ENCODE results near the gene VPS13D. TPM values are rescaled to one million over a fixed set of nuclear protein-coding genes. Genes with fewer than 3 reads are reported as not detected.

Gene VPS13D
- total RNA-seq, 2 donors from 2014 or later = 54.0 to 63.3 TPM

DNA sequence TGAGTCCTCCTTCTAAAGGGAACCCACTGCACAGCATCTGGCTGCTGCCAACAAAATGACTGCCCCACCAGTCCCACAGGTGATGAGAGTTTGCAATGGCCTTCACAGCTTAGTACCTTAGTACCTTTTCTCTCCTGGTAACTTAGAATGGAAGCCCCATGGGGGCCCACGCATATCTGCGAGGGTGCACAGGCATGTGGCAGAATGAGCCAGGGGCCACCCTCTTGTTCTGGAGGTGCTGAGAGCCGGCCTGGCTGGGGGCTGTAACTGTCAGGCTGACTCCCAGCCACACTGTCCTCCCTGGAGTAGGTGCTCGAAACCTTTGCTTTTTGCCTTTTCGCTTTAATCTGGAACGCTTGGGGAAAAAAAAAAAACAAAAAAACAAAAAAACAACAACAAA, 203.1 kb downstream of the VPS13D start:
- H3K4me3 ChIP-seq = no peak overlapping the region
- H3K36me3 ChIP-seq (replicated peaks in 1 of 2; ENCODE audit: insufficient read depth in 1 of 2, low read depth in 2 of 2) = no peaks in the 10 kb centered on the region
- DNase-seq (no peak), ATAC-seq (no peak)
- H3K9me3 ChIP-seq = no peaks in the 10 kb centered on the region
- intact Hi-C loops (cut with DNase I) = no loop called here
- H3K27ac ChIP-seq = peak overlapping the region in 3 of 4 donors; percentile 36 to 65 (median 45)
- no peaks in the 10 kb centered on the region for H3K27me3 ChIP-seq
- WGBS, 2 donors = 94 to 95% methylated on average over 6 of the region's 6 CpGs
- peaks cover 30% of the 10 kb centered on the region for H3K4me1 ChIP-seq
- TF ChIP-seq, protein P1, sequence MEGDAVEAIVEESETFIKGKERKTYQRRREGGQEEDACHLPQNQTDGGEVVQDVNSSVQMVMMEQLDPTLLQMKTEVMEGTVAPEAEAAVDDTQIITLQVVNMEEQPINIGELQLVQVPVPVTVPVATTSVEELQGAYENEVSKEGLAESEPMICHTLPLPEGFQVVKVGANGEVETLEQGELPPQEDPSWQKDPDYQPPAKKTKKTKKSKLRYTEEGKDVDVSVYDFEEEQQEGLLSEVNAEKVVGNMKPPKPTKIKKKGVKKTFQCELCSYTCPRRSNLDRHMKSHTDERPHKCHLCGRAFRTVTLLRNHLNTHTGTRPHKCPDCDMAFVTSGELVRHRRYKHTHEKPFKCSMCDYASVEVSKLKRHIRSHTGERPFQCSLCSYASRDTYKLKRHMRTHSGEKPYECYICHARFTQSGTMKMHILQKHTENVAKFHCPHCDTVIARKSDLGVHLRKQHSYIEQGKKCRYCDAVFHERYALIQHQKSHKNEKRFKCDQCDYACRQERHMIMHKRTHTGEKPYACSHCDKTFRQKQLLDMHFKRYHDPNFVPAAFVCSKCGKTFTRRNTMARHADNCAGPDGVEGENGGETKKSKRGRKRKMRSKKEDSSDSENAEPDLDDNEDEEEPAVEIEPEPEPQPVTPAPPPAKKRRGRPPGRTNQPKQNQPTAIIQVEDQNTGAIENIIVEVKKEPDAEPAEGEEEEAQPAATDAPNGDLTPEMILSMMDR (IDR thresholded peaks at IDR 0.05) = no peak
- TF ChIP-seq POLR2A (IDR thresholded peaks at IDR 0.05) = no peak

DNA sequence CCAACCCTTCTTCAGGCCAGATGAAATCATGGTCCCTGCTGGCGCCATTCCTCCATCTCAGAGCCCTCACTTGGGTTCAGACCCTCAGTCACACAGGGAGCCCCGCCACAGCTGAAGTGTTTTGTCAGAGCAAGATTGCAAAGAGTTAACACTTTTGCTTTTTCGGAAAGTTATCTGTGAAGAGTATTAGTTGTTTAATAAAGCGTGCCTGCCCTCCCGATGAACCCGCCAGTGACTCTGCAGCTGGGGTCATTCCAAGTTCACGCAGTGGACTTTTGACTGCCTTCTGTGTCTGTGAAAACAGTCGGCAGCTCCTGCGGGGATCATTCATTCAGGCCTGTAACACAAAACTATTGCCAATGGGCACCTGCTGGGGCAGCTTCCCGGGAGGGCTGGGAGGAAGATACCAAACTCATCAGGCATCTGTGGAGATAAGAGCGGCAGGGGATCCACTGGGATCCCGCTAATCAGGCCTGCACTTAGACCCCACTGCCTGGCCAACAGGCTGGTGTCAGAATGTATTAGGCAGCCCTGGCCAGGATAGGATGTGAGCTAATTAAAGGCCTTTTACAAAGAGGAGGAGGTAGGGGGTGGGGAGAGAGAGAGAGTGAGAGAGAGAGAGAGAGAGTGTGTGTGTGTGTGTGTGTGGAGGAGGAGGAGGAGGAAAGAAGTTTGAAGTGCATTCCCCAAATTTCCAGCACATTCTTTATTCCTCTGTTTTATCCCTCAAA, 203.7 kb downstream of the VPS13D start:
- Histone ChIP-seq H3K9me3 (no peaks in the 10 kb centered on the region), H3K4me3 (no peak overlapping the region), H3K4me1 (peaks cover 30% of the 10 kb centered on the region), H3K27me3 (no peaks in the 10 kb centered on the region), H3K36me3 (replicated peaks in 1 of 2; ENCODE audit: insufficient read depth in 1 of 2, low read depth in 2 of 2) (no peaks in the 10 kb centered on the region), H3K27ac (peak overlapping the region in 3 of 4 donors; percentile 36 to 65 (median 45))
- DNase-seq (peak; percentile 45 to 66 (median 52)), ATAC-seq (peak; percentile 63)
- 24 to 36% methylated on average over 9 to 12 of the region's 12 CpGs for WGBS, 2 donors
- no peak for TF ChIP-seq POLR2A (IDR thresholded peaks at IDR 0.05)
- TF ChIP-seq, protein P1 (IDR thresholded peaks at IDR 0.05) = no peak
- intact Hi-C loops (cut with DNase I) = no loop called here

DNA sequence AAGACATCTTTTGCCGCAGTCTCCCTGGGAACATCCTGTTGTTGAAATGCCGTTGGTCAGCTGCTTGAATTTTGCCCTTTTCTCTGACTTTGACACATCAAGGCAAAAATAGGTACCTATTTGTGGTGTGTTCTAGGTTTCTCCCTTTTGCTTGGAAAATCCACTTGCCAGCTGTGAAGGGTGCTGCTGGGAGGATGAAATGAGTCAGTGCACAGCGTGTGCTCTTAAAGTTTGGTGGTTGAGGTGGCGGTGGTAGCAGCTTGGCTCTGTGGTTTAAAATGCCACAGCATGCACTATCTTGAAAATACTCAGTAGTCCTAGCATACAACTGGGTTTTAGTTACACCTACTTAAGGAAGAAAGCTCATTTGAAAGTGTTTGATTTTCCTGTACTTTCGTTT, 204.3 kb downstream of the VPS13D start:
- 28 to 30% methylated on average over 5 of the region's 5 CpGs for WGBS, 2 donors
- Histone ChIP-seq H3K4me1 (peaks cover 30% of the 10 kb centered on the region), H3K9me3 (no peaks in the 10 kb centered on the region), H3K27ac (peak overlapping the region; percentile 35 to 65 (median 40)), H3K36me3 (replicated peaks in 1 of 2; ENCODE audit: insufficient read depth in 1 of 2, low read depth in 2 of 2) (no peaks in the 10 kb centered on the region), H3K27me3 (no peaks in the 10 kb centered on the region), H3K4me3 (no peak overlapping the region)
- DNase-seq (peak in 1 of 4 donors; percentile 19), ATAC-seq (peak; percentile 37)
- TF ChIP-seq, protein P1 (IDR thresholded peaks at IDR 0.05) = no peak
- TF ChIP-seq POLR2A (IDR thresholded peaks at IDR 0.05) = no peak
- intact Hi-C loops (cut with DNase I) = no loop called here

DNA sequence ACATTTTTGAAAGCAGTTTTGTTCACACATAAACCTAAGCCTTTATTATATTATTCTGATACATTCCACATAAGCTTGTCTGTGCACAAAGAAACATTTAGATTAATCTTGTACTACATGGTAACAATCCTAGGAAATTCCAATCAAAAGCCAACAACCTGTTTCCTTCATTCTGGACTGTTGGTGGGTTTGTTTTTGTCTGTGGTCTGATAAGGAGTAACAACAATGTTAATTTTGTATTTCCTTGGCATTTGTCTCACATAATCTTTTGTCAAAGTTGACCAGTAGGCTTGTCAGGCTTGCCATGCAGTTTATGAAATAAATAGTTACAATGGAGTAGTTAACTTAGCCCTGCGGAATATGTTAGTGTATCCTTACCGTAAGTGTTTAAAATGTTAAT, 204.9 kb downstream of the VPS13D start:
- Histone ChIP-seq H3K9me3 (no peaks in the 10 kb centered on the region), H3K4me3 (no peak overlapping the region), H3K27me3 (no peaks in the 10 kb centered on the region), H3K4me1 (peaks cover 30% of the 10 kb centered on the region), H3K27ac (peak overlapping the region; percentile 35 to 65 (median 40)), H3K36me3 (replicated peaks in 1 of 2; ENCODE audit: insufficient read depth in 1 of 2, low read depth in 2 of 2) (no peaks in the 10 kb centered on the region)
- WGBS, 2 donors = 51 to 63% methylated on average over 2 of the region's 2 CpGs
- intact Hi-C loops (cut with DNase I) = no loop called here
- TF ChIP-seq, protein P1 (IDR thresholded peaks at IDR 0.05) = no peak
- no peak for TF ChIP-seq POLR2A (IDR thresholded peaks at IDR 0.05)
- DNase-seq (no peak), ATAC-seq (no peak)

All from body of pancreas (tissue), 4 donors.